GM21576 (cell line): ENCODE measurements around the gene PACC1.
"Not testable (repeated sequence)": the region's sequence is repeated elsewhere in the genome, so short reads cannot be mapped to it uniquely, and the experiment has no call there.

ENCODE experiments used
- ATAC-seq: cut with Tn5 transposase; IDR thresholded peaks from one replicate; pipeline ENCODE4 v1.9.1; 2021; ENCODE audit warnings: mild to moderate bottlenecking, moderate library complexity; ENCODE audit not compliant: unreplicated experiment

PACC1 gene

GRCh38 chr1:212341090-212341489 lies 73.6 kb downstream of the PACC1 start:
- ATAC-seq = no peak

GRCh38 chr1:212329105-212329504 lies 85.6 kb downstream of the PACC1 start:
- ATAC-seq = no peak

GRCh38 chr1:212328248-212328647 lies 86.4 kb downstream of the PACC1 start:
- ATAC-seq = no peak

GRCh38 chr1:212326541-212326940 lies 88.1 kb downstream of the PACC1 start:
- ATAC-seq = no peak

- no peak for ATAC-seq
These were observed 91.6 kb downstream of the PACC1 start for GRCh38 chr1:212323066-212323465.

GRCh38 chr1:212321031-212321430 lies 93.7 kb downstream of the PACC1 start:
- not testable (repeated sequence) for ATAC-seq

GRCh38 chr1:212317916-212318315 lies 96.8 kb downstream of the PACC1 start:
- no peak for ATAC-seq

- no peak for ATAC-seq
These were observed 98.8 kb downstream of the PACC1 start for GRCh38 chr1:212315907-212316306.

GRCh38 chr1:212315184-212315583 lies 99.5 kb downstream of the PACC1 start:
- no peak for ATAC-seq
